NT2/D1 (cell line): Measurements from ENCODE around the gene RAB1B.
A peak's percentile ranks its signal among the peaks of the same experiment; 100 is the strongest.

Experiments used
- DNase-seq: peaks from one replicate; pipeline ENCODE4 v3.0.0-alpha.2; 2011; ENCODE audit warnings: low read depth, low spot score
- H3K27me3 ChIP-seq: 2 replicates; pipeline ENCODE4 v1.6.0; 2011; ENCODE audit warnings: mild to moderate bottlenecking; ENCODE audit not compliant: insufficient read length, insufficient read depth
- H3K36me3 ChIP-seq: 2 replicates; pipeline ENCODE4 v1.6.1; 2011; ENCODE audit warnings: mild to moderate bottlenecking, low read length, mixed read lengths; ENCODE audit not compliant: insufficient read depth, insufficient read length
- H3K4me1 ChIP-seq: 2 replicates; pipeline ENCODE4 v1.5.1; 2011; ENCODE audit not compliant: insufficient read depth, insufficient read length
- H3K4me3 ChIP-seq: 2 replicates; pipeline ENCODE4 v1.5.1; 2011; ENCODE audit warnings: low read depth; ENCODE audit not compliant: insufficient read length
- H3K9ac ChIP-seq: 2 replicates; pipeline ENCODE4 v1.6.0; 2011; ENCODE audit warnings: low read depth; ENCODE audit not compliant: insufficient read length
- H3K9me3 ChIP-seq: 2 replicates; pipeline ENCODE4 v1.5.1; 2011; ENCODE audit warnings: mild to moderate bottlenecking, low read length; ENCODE audit not compliant: insufficient read depth
- SUZ12 ChIP-seq: IDR thresholded peaks from 2 replicates; pipeline ENCODE4 v1.6.1; 2011; ENCODE audit not compliant: insufficient read length, insufficient read depth; ENCODE audit errors: extremely low read depth
- YY1 ChIP-seq: IDR thresholded peaks from 2 replicates; pipeline ENCODE4 v1.6.1; 2011; ENCODE audit not compliant: insufficient read length, insufficient read depth
- ZNF274 ChIP-seq: IDR thresholded peaks from 2 replicates; pipeline ENCODE4 v1.6.1; 2011; ENCODE audit warnings: mild to moderate bottlenecking, low read depth, low read length

The RAB1B gene

GRCh38 chr11:66222358-66223149 is 45.9 kb upstream of the RAB1B start:
- Histone ChIP-seq H3K36me3 (peaks cover 58% of the 10 kb centered on the region), H3K27me3 (no peaks in the 10 kb centered on the region), H3K4me1 (peaks cover 4% of the 10 kb centered on the region), H3K9ac (no peak overlapping the region), H3K9me3 (no peaks in the 10 kb centered on the region), H3K4me3 (no peak overlapping the region)
- DNase-seq = peak; percentile 96
- no peak for TF ChIP-seq YY1
- TF ChIP-seq ZNF274 = no peak
- no peak for TF ChIP-seq SUZ12

- Histone ChIP-seq H3K36me3 (peaks cover 50% of the 10 kb centered on the region), H3K9ac (no peak overlapping the region), H3K27me3 (no peaks in the 10 kb centered on the region), H3K9me3 (no peaks in the 10 kb centered on the region), H3K4me3 (no peak overlapping the region), H3K4me1 (peaks cover 8% of the 10 kb centered on the region)
- TF ChIP-seq ZNF274 (no peak), SUZ12 (no peak), YY1 (no peak)
- DNase-seq = no peak
Measured at GRCh38 chr11:66224226-66224855, 44.1 kb upstream of the RAB1B start.

DNA sequence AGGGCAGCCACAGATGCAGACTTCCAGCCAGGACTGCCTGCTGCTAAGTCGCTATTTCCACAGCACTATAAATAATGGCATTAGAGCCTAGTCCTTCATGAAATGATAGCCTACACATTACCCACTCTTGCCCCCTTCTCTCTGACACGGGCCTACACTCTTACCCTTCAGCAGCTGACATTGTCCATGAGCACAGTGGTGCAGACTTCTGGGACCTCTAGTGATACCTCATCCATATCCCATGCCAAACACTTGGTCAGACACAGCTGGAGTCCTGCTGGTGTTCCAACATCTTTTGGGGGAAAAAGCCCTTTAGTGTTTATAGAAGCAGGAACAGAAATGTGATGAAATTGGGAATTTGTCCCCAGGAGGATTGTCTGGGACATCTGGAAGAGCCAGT is 43.4 kb upstream of the RAB1B start:
- Histone ChIP-seq H3K9ac (no peak overlapping the region), H3K4me1 (peaks cover 8% of the 10 kb centered on the region), H3K27me3 (no peaks in the 10 kb centered on the region), H3K4me3 (no peak overlapping the region), H3K9me3 (no peaks in the 10 kb centered on the region), H3K36me3 (peaks cover 43% of the 10 kb centered on the region)
- no peak for DNase-seq
- no peak for TF ChIP-seq YY1
- TF ChIP-seq ZNF274 = no peak
- no peak for TF ChIP-seq SUZ12

DNA sequence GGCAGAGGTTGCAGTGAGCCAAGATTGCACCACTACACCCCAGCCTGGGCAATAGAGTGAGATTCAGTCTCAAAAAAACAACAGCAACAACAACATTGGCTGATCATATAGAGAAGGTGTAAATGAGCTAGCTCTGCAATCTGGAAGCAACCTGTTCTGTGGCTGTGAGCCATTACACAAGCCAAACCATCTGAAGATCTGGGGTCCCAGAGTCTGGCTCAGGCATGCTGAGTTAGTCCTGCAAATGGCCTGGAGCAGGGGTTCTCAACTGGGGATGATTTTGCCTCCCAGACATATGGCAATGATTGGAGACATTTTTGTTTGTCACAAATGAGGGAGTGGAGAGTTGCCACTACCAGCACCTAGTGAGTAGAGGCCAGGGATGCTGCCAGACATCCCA is 42.3 kb upstream of the RAB1B start:
- Histone ChIP-seq H3K36me3 (peaks cover 43% of the 10 kb centered on the region), H3K9ac (no peak overlapping the region), H3K9me3 (no peaks in the 10 kb centered on the region), H3K4me3 (no peak overlapping the region), H3K4me1 (peaks cover 8% of the 10 kb centered on the region), H3K27me3 (no peaks in the 10 kb centered on the region)
- no peak for DNase-seq
- TF ChIP-seq YY1 (no peak), ZNF274 (no peak), SUZ12 (no peak)

- no peak for TF ChIP-seq YY1
- no peak for TF ChIP-seq SUZ12
- TF ChIP-seq ZNF274 = no peak
- Histone ChIP-seq H3K9me3 (no peaks in the 10 kb centered on the region), H3K4me3 (no peak overlapping the region), H3K27me3 (no peaks in the 10 kb centered on the region), H3K9ac (no peak overlapping the region), H3K36me3 (peaks cover 58% of the 10 kb centered on the region), H3K4me1 (peaks cover 6% of the 10 kb centered on the region)
- no peak for DNase-seq
Measured at GRCh38 chr11:66227700-66228099, 40.7 kb upstream of the RAB1B start.

GRCh38 chr11:66228521-66228920 is 39.9 kb upstream of the RAB1B start:
- no peak for TF ChIP-seq YY1
- Histone ChIP-seq H3K9ac (no peak overlapping the region), H3K4me1 (peaks cover 6% of the 10 kb centered on the region), H3K27me3 (no peaks in the 10 kb centered on the region), H3K4me3 (no peak overlapping the region), H3K36me3 (peaks cover 66% of the 10 kb centered on the region), H3K9me3 (no peaks in the 10 kb centered on the region)
- no peak for DNase-seq

DNA sequence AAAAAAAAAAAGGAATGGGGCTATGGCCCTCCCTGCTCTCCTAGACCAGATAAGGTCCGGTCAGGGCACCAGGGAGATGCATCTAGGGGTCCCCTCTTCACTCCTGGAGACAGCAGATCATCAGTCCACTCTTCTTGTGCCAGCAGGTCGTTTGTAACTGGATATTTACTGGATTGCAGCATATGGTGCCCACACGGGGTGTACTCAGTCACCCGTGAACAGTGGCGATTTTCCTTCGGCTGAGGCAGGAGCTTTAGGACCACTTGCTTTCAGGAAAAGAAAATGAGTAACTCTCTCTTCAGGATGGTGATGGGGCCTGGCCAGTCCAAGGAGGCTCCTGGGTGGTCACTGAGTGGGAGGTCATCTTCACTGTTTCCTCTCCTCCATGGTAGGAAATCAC is 38.3 kb upstream of the RAB1B start:
- Histone ChIP-seq H3K4me3 (no peak overlapping the region), H3K27me3 (no peaks in the 10 kb centered on the region), H3K4me1 (peaks cover 6% of the 10 kb centered on the region), H3K9ac (no peak overlapping the region), H3K9me3 (no peaks in the 10 kb centered on the region), H3K36me3 (peaks cover 70% of the 10 kb centered on the region)
- DNase-seq = no peak
- no peak for TF ChIP-seq YY1
- no peak for TF ChIP-seq SUZ12
- no peak for TF ChIP-seq ZNF274
